ENCODE data around the gene IL12RB1.

- TF ChIP-seq CTCF (IDR thresholded peaks at IDR 0.05) (no peak), POLR2A (IDR thresholded peaks at IDR 0.05) (no peak)
Measured at GRCh38 chr19:18122424-18122823, 35.7 kb upstream of the IL12RB1 start.

All from heart left ventricle (tissue), 13 donors.